ENCODE results near the gene ATP5PO. TPM values are rescaled to one million over a fixed set of nuclear protein-coding genes. Genes with fewer than 3 reads are reported as not detected.
"Not testable (repeated sequence)": the region's sequence is repeated elsewhere in the genome, so short reads cannot be mapped to it uniquely, and the experiment has no call there.

Gene ATP5PO
- total RNA-seq, 1 experiment from 2014 or later, result 349 TPM

DNA sequence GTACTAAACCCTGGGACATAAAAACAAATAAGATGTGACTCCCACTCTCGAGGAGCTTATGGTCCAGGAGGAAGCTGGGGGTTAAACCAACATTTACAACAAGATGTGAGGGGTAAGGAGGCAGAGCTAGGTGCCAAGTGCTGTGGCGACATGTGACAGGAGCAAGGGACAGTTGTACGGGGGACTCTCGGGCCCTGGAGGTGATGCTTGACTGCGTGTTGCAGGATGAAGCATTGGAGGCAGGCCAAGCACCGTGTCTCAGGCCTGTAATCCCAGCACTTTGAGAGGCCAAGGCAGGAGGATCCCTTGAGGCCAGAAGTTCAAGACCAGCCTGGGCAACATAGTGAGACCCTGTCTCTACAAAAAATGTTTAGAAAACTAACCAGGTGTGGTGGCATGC, 36.8 kb downstream of the ATP5PO start:
- Histone ChIP-seq H3K36me3 (no peaks in the 10 kb centered on the region), H3K27ac (no peak overlapping the region), H3K9me3 (replicated peaks) (no peaks in the 10 kb centered on the region), H3K4me1 (peaks cover 4% of the 10 kb centered on the region; the same call in 1 of the 2 replicates), H3K27me3 (no peaks in the 10 kb centered on the region), H3K4me3 (no peak overlapping the region)
- no peak for DNase-seq

DNA sequence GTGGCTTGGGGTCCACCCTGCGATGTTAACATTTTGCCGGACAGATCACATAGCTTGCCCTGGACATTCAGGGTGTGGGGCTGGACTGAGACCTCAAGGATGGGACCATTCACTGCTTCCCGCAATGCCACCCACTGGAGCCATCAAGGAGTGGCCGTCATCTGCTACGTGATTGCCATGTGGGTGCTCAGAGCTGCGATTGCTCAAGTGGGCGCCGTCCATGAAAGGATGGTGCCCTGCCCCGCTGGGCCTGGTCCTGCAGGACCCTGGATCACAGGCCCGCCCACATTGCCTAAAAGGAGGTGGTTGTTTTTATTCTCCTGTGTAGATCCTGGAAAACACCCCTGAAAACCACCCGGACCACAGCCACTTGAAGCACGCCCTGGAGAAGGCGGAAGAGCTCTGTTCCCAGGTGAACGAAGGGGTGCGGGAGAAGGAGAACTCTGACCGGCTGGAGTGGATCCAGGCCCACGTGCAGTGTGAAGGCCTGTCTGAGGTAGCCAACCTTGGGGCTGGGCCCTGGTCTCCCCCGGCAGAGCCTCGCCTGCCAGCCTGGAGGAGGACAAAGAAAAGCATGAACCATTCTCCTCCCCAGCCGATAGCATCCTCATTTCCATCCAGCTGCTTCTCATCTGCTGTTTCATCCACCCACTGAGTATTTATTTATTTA, 40.4 kb downstream of the ATP5PO start:
- Histone ChIP-seq H3K36me3 (no peaks in the 10 kb centered on the region), H3K27me3 (no peaks in the 10 kb centered on the region), H3K27ac (no peak overlapping the region), H3K4me3 (no peak overlapping the region), H3K4me1 (peaks cover 3% of the 10 kb centered on the region; the same call in 1 of the 2 replicates), H3K9me3 (replicated peaks) (no peaks in the 10 kb centered on the region)
- no peak for DNase-seq

DNA sequence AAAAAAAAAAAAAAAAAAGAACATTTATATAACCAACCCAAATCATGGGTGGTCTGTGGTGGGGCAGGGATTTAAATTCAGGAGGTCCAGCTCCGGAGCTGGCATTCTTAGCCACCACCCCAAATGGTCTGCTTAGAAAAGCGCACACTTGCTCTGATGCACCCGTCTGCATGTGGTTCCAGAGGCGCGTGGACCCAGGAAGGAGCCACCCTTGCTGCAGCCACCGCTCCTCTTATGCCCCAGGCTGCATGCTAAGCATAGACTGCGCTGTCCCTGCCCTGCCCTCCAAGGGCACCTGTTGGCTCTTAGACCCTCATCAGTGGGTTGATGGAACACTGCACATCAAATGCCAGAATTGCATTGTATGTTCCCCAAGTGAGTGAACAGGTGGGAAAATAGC, 41.4 kb downstream of the ATP5PO start:
- H3K27ac ChIP-seq, result no peak overlapping the region
- no peaks in the 10 kb centered on the region for H3K9me3 ChIP-seq (replicated peaks)
- no peak overlapping the region for H3K4me3 ChIP-seq
- no peaks in the 10 kb centered on the region for H3K36me3 ChIP-seq
- H3K4me1 ChIP-seq, result peaks cover 3% of the 10 kb centered on the region; the same call in 1 of the 2 replicates
- H3K27me3 ChIP-seq, result no peaks in the 10 kb centered on the region
- peak; percentile 37 to 44 for DNase-seq

DNA sequence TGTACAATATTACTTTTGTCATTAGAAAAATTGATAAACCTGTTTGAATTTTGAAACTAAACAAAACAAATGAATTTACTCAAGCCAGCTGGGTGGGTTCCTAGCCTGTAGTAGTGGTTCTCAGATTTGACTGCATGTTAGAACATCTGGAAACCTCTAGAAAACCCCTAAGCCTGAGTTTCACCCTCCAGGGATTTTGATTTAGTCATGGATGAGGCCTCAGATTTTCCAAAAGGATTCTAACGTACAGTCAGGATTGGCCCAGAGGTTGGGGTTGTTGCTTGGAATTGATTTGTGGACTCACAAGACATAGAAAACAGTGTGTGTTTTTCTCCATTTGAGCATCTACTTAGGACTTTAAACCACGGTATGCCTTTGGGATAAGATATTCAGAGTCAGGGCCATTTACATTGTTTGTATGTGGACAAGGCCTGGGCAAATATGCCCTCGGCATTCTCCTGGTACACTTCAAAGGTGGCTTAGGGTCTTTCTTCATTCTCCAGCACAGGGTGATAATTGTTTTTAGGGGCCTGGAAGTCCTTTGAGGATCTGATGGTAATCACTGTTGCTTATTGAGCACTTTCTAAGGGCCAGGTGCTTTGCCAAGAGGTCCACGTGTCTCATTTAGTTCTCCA, 42.6 kb downstream of the ATP5PO start:
- Histone ChIP-seq H3K36me3 (no peaks in the 10 kb centered on the region), H3K27me3 (no peaks in the 10 kb centered on the region), H3K4me1 (peaks cover 3% of the 10 kb centered on the region; the same call in 1 of the 2 replicates), H3K27ac (no peak overlapping the region), H3K4me3 (no peak overlapping the region), H3K9me3 (replicated peaks) (no peaks in the 10 kb centered on the region)
- no peak for DNase-seq

DNA sequence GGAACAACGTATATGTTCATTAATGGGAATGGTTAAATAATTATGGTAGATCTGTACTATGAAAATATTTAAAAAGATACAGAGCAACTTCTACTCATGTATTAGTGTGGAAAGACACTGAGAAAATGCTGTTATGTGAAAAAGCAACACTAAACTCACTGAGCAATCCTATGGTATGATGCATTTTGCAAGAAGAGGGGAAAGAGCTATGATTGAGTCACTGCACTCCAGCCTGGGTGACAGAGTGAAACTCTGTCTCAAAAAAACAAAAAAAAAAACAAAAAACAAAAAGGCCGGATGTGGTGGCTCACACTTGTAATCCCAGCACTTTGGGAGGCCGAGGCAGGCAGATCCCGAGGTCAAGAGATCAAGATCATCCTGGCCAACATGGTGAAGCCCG, 44.4 kb downstream of the ATP5PO start:
- Histone ChIP-seq H3K27me3 (no peaks in the 10 kb centered on the region), H3K27ac (no peak overlapping the region), H3K36me3 (no peaks in the 10 kb centered on the region), H3K9me3 (replicated peaks) (no peaks in the 10 kb centered on the region), H3K4me1 (peaks cover 8% of the 10 kb centered on the region; the same call in 1 of the 2 replicates), H3K4me3 (no peak overlapping the region)
- DNase-seq, result no peak

DNA sequence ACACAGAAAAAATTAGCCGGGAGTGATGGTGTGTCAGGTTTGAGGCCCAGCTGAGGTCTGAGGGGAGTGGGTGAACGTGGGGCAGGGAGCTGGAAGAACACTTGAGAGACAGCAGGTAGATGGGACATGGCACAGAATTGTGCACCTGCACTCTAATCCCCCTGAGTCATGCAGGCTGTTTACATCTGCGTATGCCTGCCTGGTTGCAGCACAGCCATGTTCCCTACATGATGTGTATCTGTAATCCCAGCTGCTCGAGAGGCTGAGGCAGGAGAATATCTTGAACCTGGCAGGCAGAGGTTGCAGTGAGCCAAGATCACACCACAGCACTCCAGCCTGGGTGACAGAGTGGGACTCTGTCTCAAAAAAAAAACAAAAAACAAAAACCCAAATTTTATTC, 44.8 kb downstream of the ATP5PO start:
- DNase-seq, result no peak
- no peak overlapping the region for H3K27ac ChIP-seq
- no peaks in the 10 kb centered on the region for H3K36me3 ChIP-seq
- H3K27me3 ChIP-seq, result no peaks in the 10 kb centered on the region
- peaks cover 8% of the 10 kb centered on the region; the same call in 1 of the 2 replicates for H3K4me1 ChIP-seq
- H3K4me3 ChIP-seq, result no peak overlapping the region
- H3K9me3 ChIP-seq (replicated peaks), result no peaks in the 10 kb centered on the region

DNA sequence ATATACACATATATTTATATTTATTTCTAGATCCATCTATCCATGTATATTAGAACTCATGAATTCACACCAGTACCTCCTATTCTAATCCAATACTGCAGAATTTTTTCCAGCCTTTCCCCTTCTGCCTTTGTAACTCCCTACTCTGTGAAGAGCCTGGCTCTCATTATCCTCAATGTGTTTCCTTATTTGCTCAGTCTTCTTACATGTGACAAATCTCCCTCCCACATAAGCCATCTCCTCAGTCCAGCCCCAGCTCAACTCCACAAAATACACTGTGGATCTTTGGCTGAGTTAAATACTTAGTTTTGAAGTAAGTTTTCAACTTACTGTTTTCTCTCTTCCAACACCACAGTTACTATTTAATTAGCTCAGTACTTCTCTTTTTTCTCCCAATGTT, 45.7 kb downstream of the ATP5PO start:
- Histone ChIP-seq H3K27ac (no peak overlapping the region), H3K27me3 (no peaks in the 10 kb centered on the region), H3K9me3 (replicated peaks) (no peaks in the 10 kb centered on the region), H3K4me1 (peaks cover 8% of the 10 kb centered on the region; the same call in 1 of the 2 replicates), H3K4me3 (no peak overlapping the region), H3K36me3 (no peaks in the 10 kb centered on the region)
- DNase-seq, result no peak

DNA sequence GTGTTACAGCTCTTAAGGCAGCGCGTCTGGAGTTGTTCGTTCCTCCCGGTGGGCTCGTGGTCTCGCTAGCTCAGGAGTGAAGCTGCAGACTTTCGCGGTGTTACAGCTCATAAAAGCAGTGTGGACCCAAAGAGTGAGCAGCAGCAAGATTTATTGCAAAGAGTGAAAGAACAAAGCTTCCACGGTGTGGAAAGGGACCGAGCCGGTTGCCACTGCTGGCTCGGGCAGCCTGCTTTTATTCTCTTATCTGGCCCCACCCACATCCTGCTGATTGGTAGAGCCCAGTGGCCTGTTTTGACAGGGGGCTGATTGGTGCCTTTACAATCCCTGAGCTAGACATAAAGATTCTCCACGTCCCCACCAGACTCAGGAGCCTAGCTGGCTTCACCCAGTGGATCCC, 47.7 kb downstream of the ATP5PO start:
- not testable (repeated sequence) for H3K9me3 ChIP-seq (replicated peaks); DNase-seq; H3K27me3 ChIP-seq

DNA sequence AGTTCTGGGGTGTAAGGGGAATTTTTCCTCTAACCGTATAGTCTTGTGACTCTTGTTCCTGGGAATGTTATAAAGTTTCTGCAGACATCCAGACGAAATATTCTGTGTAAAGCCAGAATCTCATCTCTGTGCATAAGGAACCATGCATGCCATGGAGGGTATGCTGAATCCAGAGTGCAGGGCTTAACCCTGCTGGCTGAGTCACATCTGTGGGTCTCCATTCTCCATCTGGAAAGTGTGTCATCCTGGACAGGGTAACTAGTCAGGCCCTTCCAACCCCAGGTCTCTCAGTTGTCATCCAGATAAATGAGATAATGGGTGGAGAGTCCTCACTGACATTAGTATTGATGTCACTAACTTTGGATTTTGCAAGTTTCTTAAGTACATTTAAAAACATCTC, 48.8 kb downstream of the ATP5PO start:
- Histone ChIP-seq H3K9me3 (replicated peaks) (no peaks in the 10 kb centered on the region), H3K27ac (no peak overlapping the region), H3K4me1 (peaks cover 6% of the 10 kb centered on the region; the same call in 1 of the 2 replicates), H3K27me3 (no peaks in the 10 kb centered on the region), H3K4me3 (no peak overlapping the region), H3K36me3 (no peaks in the 10 kb centered on the region)
- no peak for DNase-seq

More for the DNA sequence above, 47.7 kb downstream of the ATP5PO start:
- not testable (repeated sequence) for H3K4me3 ChIP-seq, H3K27ac ChIP-seq, H3K4me1 ChIP-seq, H3K36me3 ChIP-seq

DNA sequence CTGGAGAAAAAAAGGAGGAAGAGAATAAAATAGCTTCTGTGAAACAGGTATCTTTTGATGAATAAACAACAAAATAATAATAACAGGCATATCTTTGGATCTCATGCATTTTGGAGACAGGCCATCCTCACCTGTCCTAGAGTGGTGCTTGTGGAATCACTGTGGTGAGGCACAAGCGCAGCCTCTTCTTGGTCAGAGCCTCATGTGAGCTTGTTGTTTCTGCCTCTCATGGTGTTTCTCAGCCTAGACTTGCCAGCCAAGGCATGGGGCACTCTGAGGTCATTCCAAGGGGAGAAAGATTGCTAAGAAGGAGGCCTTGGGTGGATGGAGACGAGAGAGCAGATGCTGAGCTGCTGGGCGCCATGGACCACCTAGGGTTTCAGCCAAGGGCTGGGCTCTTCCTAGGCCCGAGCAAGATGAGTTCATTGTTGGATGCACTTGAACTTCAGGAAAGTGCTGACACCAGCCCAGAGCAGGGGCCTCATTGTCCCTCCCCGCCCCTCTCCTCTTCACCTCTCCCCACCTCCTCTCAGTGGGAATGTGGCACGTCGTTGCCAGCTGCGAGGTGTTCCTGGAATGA, 49.5 kb downstream of the ATP5PO start:
- H3K4me3 ChIP-seq, result no peak overlapping the region
- H3K27me3 ChIP-seq, result no peaks in the 10 kb centered on the region
- H3K36me3 ChIP-seq, result no peaks in the 10 kb centered on the region
- no peaks in the 10 kb centered on the region for H3K9me3 ChIP-seq (replicated peaks)
- no peak for DNase-seq
- no peak overlapping the region for H3K27ac ChIP-seq
- H3K4me1 ChIP-seq, result peaks cover 6% of the 10 kb centered on the region; the same call in 1 of the 2 replicates

DNA sequence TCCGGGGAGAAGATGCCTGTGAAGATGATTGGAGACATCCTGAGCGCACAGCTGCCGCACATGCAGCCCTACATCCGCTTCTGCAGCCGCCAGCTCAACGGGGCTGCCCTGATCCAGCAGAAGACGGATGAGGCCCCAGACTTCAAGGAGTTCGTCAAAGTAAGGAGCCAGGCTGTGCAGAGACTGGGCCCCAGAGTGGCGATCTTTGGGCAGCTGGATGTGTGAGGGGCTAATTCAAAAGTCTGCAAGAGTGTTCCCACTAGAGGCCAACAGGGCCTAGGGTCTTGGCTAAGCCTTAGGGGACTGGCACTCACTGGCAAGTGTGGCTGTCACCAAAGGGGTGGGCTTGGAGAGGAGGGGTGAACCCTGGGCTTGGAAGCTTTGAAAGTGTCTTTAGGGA, 50.4 kb downstream of the ATP5PO start:
- no peak for DNase-seq
- H3K27me3 ChIP-seq, result no peaks in the 10 kb centered on the region
- H3K4me1 ChIP-seq, result peaks cover 6% of the 10 kb centered on the region; the same call in 1 of the 2 replicates
- H3K27ac ChIP-seq, result no peak overlapping the region
- H3K9me3 ChIP-seq (replicated peaks), result no peaks in the 10 kb centered on the region
- H3K36me3 ChIP-seq, result no peaks in the 10 kb centered on the region
- no peak overlapping the region for H3K4me3 ChIP-seq

DNA sequence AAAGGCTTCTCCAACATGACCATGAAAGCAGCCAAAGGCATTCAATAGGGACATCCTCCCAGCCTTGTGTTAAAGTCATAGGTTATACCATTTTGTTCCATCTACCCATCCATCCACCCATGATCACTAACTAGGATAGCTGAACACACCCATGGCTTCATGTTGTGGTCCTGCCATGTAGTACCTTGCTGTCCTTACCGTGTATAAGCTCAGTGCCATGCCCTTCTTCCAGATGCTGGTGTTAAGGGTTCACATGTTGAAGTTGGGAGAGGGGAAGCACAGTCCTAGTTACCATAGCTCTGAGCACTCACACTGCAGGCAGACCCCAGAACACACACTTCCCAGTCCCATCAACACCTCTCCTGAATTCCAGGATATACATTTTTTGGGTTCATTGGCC, 51.5 kb downstream of the ATP5PO start:
- Histone ChIP-seq H3K4me1 (peaks cover 6% of the 10 kb centered on the region; the same call in 1 of the 2 replicates), H3K9me3 (replicated peaks) (no peaks in the 10 kb centered on the region), H3K27me3 (no peaks in the 10 kb centered on the region), H3K27ac (no peak overlapping the region), H3K36me3 (no peaks in the 10 kb centered on the region), H3K4me3 (no peak overlapping the region)
- DNase-seq, result no peak

DNA sequence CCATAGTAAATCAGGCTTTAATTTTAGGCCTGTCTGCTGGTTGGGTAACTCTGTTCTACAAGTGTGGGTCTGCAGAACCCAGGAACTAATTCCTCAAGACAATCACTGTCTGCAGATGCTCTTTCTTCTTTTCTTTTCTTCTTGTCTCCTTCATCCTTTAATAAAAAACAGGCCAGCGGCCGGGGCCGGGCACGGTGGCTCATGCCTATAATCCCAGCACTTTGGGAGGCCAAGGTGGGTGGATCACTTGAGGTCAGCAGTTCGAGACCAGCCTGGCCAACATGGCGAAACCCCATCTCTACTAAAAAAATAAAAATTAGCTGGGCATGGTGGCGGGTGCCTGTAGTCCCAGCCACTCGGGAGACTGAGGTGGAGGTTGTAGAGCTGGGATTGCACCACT, 52.4 kb downstream of the ATP5PO start:
- H3K27ac ChIP-seq; DNase-seq; H3K4me1 ChIP-seq; H3K27me3 ChIP-seq; H3K36me3 ChIP-seq; H3K9me3 ChIP-seq (replicated peaks); H3K4me3 ChIP-seq: not testable (repeated sequence)

DNA sequence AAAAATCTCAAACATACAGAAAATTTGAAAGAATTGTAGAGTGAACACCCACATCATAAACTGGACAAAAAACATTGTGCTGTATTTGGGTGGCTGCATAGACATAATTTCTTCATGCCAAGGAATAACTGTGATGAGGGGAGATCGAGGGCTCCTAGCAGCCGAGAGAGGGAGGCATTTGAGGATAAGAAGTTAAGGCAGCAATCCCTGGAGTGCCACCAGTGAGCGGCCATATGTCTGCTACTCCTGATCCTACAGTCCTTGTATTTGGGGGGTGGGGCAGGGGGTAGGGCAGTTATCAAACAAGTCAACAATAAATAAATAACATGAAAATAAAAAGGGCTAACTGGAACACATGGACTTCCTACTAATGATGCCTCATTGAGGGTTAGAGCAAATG, 54.5 kb downstream of the ATP5PO start:
- Histone ChIP-seq H3K36me3 (no peaks in the 10 kb centered on the region), H3K27ac (no peak overlapping the region), H3K9me3 (replicated peaks) (no peaks in the 10 kb centered on the region), H3K27me3 (no peaks in the 10 kb centered on the region), H3K4me1 (no peaks in the 10 kb centered on the region; the same call in 1 of the 2 replicates), H3K4me3 (no peak overlapping the region)
- DNase-seq, result no peak

DNA sequence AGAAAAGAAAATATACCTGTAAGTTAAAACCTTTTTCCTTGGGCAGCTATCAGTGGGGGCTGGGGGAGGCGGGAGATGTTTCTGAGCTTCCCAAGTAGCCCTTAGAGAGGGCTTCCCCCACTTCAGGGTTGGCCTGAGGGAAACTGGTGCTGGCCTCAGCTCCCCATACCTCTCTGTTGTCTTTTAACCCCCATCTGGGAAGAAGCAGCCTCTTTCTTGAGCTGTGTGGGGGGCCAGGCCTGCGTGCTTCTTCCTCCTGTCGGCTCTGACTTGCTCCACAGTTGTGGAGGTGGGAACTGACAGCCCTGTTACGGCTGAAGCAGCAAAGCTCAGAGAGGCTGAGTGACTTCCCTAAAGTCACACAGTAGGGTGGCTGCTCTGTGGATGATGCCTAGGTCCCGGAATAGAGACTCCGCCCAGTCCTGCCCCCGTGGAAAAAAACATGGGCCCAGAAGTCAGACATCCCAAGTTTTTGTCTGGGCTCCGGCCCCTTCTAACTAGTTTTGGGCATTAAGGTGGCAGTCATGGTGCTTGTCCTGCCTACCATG, 55.2 kb downstream of the ATP5PO start:
- H3K4me3 ChIP-seq, result no peak overlapping the region
- no peaks in the 10 kb centered on the region for H3K27me3 ChIP-seq
- no peaks in the 10 kb centered on the region for H3K9me3 ChIP-seq (replicated peaks)
- H3K27ac ChIP-seq, result no peak overlapping the region
- H3K36me3 ChIP-seq, result no peaks in the 10 kb centered on the region
- no peak for DNase-seq
- H3K4me1 ChIP-seq, result peaks cover 2% of the 10 kb centered on the region
